SK-N-SH (cell line): ENCODE results near the gene LGI4. TPM values are rescaled to one million over a fixed set of nuclear protein-coding genes. Genes with fewer than 3 reads are reported as not detected.

ENCODE experiments used
- CTCF ChIA-PET: fragments of 300-600, 350-600 bp; formaldehyde crosslinking; extraction: SDS; loops from one replicate; lab custom pipeline; 2021; lab: Yijun Ruan, JAX
- POLR2A ChIA-PET: fragments of 350-600 bp; sonication (Branson Sonifier 250); formaldehyde crosslinking; extraction: SDS; loops from one replicate; lab custom pipeline; 2020; ENCODE audit warnings: antibody characterized with exemption, inconsistent platforms; lab: Yijun Ruan, JAX
- DNase-seq: peaks from one replicate; pipeline ENCODE4 v3.0.0; 2012
- H2AFZ ChIP-seq: fragments of 200-600 bp; sonication (generic); 2 replicates; pipeline ENCODE4 v1.8.1; 2016; ENCODE audit warnings: antibody characterized with exemption, mild to moderate bottlenecking, low read depth
- H3F3A ChIP-seq: fragments of 200-600 bp; sonication (generic); replicated peaks from 2 replicates; pipeline ENCODE3; 2016; ENCODE audit warnings: antibody characterized with exemption, mild to moderate bottlenecking; ENCODE audit not compliant: insufficient read depth
- H3K27ac ChIP-seq, 2 experiments: fragments of 200-500 bp in 1 of 2; fragments of 200-600 bp in 1 of 2; sonication (Bioruptor generic) in 1 of 2; sonication (generic), shearing (Covaris generic) in 1 of 2; 2 replicates each; pipeline versions ENCODE4 v1.5.1 to v1.6.1; 2014 to 2016; ENCODE audit warnings: low read depth in 2 of 2, inconsistent platforms in 1 of 2, low read length in 1 of 2, mild to moderate bottlenecking in 1 of 2, mixed read lengths in 1 of 2
- H3K27me3 ChIP-seq: fragments of 200-600 bp; sonication (generic), shearing (Covaris generic); 2 replicates; pipeline ENCODE4 v1.6.1; 2016; ENCODE audit warnings: mixed run types; ENCODE audit not compliant: insufficient read depth
- H3K36me3 ChIP-seq, 2 experiments: fragments of 200-500 bp in 1 of 2; fragments of 200-600 bp in 1 of 2; sonication (Bioruptor generic) in 1 of 2; sonication (generic) in 1 of 2; replicated peaks in 1 of 2; 2 replicates each; pipeline versions ENCODE3 to v1.5.1; 2014 to 2016; ENCODE audit warnings: low read length in 1 of 2, mild to moderate bottlenecking in 1 of 2; ENCODE audit not compliant: insufficient read depth in 2 of 2, control insufficient read depth in 1 of 2
- H3K4me1 ChIP-seq, 2 experiments: fragments of 200-500 bp in 1 of 2; fragments of 200-600 bp in 1 of 2; sonication (Bioruptor generic) in 1 of 2; sonication (generic), shearing (Covaris generic) in 1 of 2; 2 replicates each; pipeline versions ENCODE4 v1.5.1 to v1.6.1; 2014 to 2016; ENCODE audit warnings: low read depth in 1 of 2, low read length in 1 of 2, mixed run types in 1 of 2; ENCODE audit not compliant: insufficient read depth in 2 of 2, control insufficient read depth in 1 of 2
- H3K4me2 ChIP-seq: fragments of 200-600 bp; sonication (generic), shearing (Covaris generic); 2 replicates; pipeline ENCODE4 v1.6.1; 2017; ENCODE audit warnings: mixed run types
- H3K4me3 ChIP-seq, 2 experiments: fragments of 200-500 bp in 1 of 2; fragments of 200-600 bp in 1 of 2; sonication (Bioruptor generic) in 1 of 2; sonication (generic), shearing (Covaris generic) in 1 of 2; 2 replicates each; pipeline versions ENCODE4 v1.5.1 to v1.8.1; 2014 to 2016; ENCODE audit warnings: low read depth in 2 of 2, inconsistent platforms in 1 of 2, low read length in 1 of 2, mild to moderate bottlenecking in 1 of 2, mixed read lengths in 1 of 2, moderate library complexity in 1 of 2
- H3K79me2 ChIP-seq: fragments of 200-600 bp; sonication (generic); 2 replicates; pipeline ENCODE4 v1.8.1; 2017; ENCODE audit warnings: mild to moderate bottlenecking; ENCODE audit not compliant: insufficient read depth
- H3K9ac ChIP-seq: fragments of 200-600 bp; sonication (generic); 2 replicates; pipeline ENCODE4 v1.6.1; 2017; ENCODE audit warnings: mixed run types
- H3K9me2 ChIP-seq: fragments of 200-600 bp; sonication (generic); 2 replicates; pipeline ENCODE4 v1.6.1; 2017; ENCODE audit warnings: mixed run types
- H3K9me3 ChIP-seq: fragments of 200-600 bp; sonication (generic); 2 replicates; pipeline ENCODE4 v1.6.1; 2017; ENCODE audit warnings: mixed run types, mild to moderate bottlenecking, moderate library complexity
- H4K20me1 ChIP-seq: fragments of 200-600 bp; sonication (generic); 2 replicates; pipeline ENCODE4 v1.6.1; 2017; ENCODE audit warnings: mild to moderate bottlenecking, mixed run types; ENCODE audit not compliant: insufficient read depth
- CHD2 ChIP-seq: fragments of 150-350 bp; IDR thresholded peaks from 2 replicates; pipeline ENCODE4 v1.6.1; 2018; ENCODE audit warnings: low read length; ENCODE audit not compliant: partially characterized antibody
- CTCF ChIP-seq: fragments of 200-600 bp; sonication (generic); IDR thresholded peaks from 2 replicates; pipeline ENCODE4 v1.6.1; 2017; ENCODE audit warnings: antibody characterized with exemption, mild to moderate bottlenecking, moderate library complexity
- EP300 ChIP-seq, 2 experiments: IDR thresholded peaks; 2 replicates each; pipeline versions ENCODE4 v1.4.0 to v1.6.1; 2012; ENCODE audit warnings: borderline replicate concordance in 1 of 2, low read depth in 1 of 2, low read length in 1 of 2
- IRF3 ChIP-seq: fragments of 150-350 bp; IDR thresholded peaks from 2 replicates; pipeline ENCODE4 v1.6.1; 2016; ENCODE audit warnings: mild to moderate bottlenecking, low read depth, low read length
- NRF1 ChIP-seq: IDR thresholded peaks from 2 replicates; pipeline ENCODE4 v1.6.1; 2012; ENCODE audit warnings: low read depth, mild to moderate bottlenecking, low read length
- PBX3 ChIP-seq: IDR thresholded peaks from 2 replicates; pipeline ENCODE4; 2012
- RAD21 ChIP-seq: IDR thresholded peaks from 2 replicates; pipeline ENCODE4 v1.6.1; 2012; ENCODE audit warnings: mild to moderate bottlenecking, low read length
- RCOR1 ChIP-seq: fragments of 150-350 bp; IDR thresholded peaks from 2 replicates; pipeline ENCODE4 v1.6.1; 2017; ENCODE audit warnings: antibody characterized with exemption, low read length
- REST ChIP-seq: IDR thresholded peaks from 2 replicates; pipeline ENCODE4 v1.6.1; 2012; ENCODE audit warnings: mild to moderate bottlenecking, low read depth, low read length, moderate library complexity
- SMC3 ChIP-seq: IDR thresholded peaks from 2 replicates; pipeline ENCODE4 v1.6.1; 2012; ENCODE audit warnings: low read depth, low read length, improper control_type of control experiment
- ZBTB33 ChIP-seq: IDR thresholded peaks from 2 replicates; pipeline ENCODE4 v1.4.0; 2012; ENCODE audit warnings: low read depth, borderline replicate concordance
- WGBS: methylation state at CpG from one replicate; pipeline ENCODE4 v1.1.6; 2017; ENCODE audit warnings: low lambda C conversion rate; 5-methylcytosine and 5-hydroxymethylcytosine counted together
- polyA plus RNA-seq, 3 experiments: library from polyadenylated mRNA; depleted of rRNA; stranded (reverse); fragments of >200 nt; gene quantifications; 2 replicates each; pipeline ENCODE4 v1.2.3, GENCODE V29; 2012

LGI4 gene
- polyA plus RNA-seq, 1 of the 3 experiments (the other 2 are of a cell fraction): 0.05 TPM

- Histone ChIP-seq H3F3A (no peaks in the 10 kb centered on the region), H2AFZ (no peak overlapping the region), H3K9me2 (no peaks in the 10 kb centered on the region), H3K4me3 (no peak overlapping the region), H4K20me1 (no peaks in the 10 kb centered on the region), H3K79me2 (no peaks in the 10 kb centered on the region), H3K4me1 (peaks cover 0 to 7% of the 10 kb centered on the region in 2 experiments; a peak in 1 of 4 replicates), H3K9ac (no peak overlapping the region), H3K36me3 (no peaks in the 10 kb centered on the region), H3K4me2 (no peak overlapping the region), H3K27ac (no peak overlapping the region), H3K9me3 (no peaks in the 10 kb centered on the region), H3K27me3 (peaks cover 15% of the 10 kb centered on the region; the same call in 1 of the 2 replicates)
- 3% methylated on average over 6 of the region's 7 CpGs for WGBS
- TF ChIP-seq PBX3 (no peak), EP300 (IDR thresholded peaks at IDR 0.05; ENCODE audit: borderline replicate concordance in 1 of 2, low read depth in 1 of 2, low read length in 1 of 2) (0 out of 4 replicates have a peak, but pooled peaks of 1 of the 2 experiments have one; percentile 14), NRF1 (0 out of 2 replicates have a peak, but pooled peaks have one; percentile 14), RAD21 (peak; percentile 73), IRF3 (0 out of 2 replicates have a peak, but pooled peaks have one; percentile 2), SMC3 (peak; percentile 90), CTCF (peak; percentile 88), RCOR1 (no peak), CHD2 (peak; percentile 55), ZBTB33 (no peak), REST (0 out of 2 replicates have a peak, but pooled peaks have one; percentile 36)
- peak; percentile 98 for DNase-seq
- ChIA-PET POLR2A (no interaction called here), CTCF (interaction anchor here (0.5 to 5.4 kb wide), 32 partner anchors 10 to 497 kb away, joined by 3 to 66 read pairs (median 4); partner anchors contain the start of genes FXYD3 and USF2)
Measured at GRCh38 chr19:35135389-35135909, 590 bp upstream of the LGI4 start.
